Kidney (tissue), 14 donors: ENCODE results near the gene DYNLT3. TPM values are rescaled to one million over a fixed set of nuclear protein-coding genes. Genes with fewer than 3 reads are reported as not detected.
A peak's percentile ranks its signal among the peaks of the same experiment; 100 is the strongest.

Experiments used
- DNase-seq, 5 donors: peaks; one replicate each; pipeline ENCODE4 v3.0.0-alpha.2; 2013 to 2020
- FAIRE-seq: peaks from 2 replicates; lab custom pipeline; 2012; peaks lifted over from hg19 to GRCh38; lab: Jason Lieb, UNC
- H3K27ac ChIP-seq, 2 donors: one replicate each; pipeline ENCODE4 v1.7.0; 2013; ENCODE audit warnings: low read depth in 2 of 2, low read length in 2 of 2, inconsistent platforms in 1 of 2
- H3K27me3 ChIP-seq: one replicate; pipeline ENCODE4 v1.7.1; 2013; ENCODE audit warnings: low read length, inconsistent platforms; ENCODE audit not compliant: control insufficient read depth, insufficient read depth
- H3K36me3 ChIP-seq, 3 donors: one replicate each; pipeline versions ENCODE4 v1.7.0 to v1.7.1; 2013; ENCODE audit warnings: low read length in 3 of 3, control low read depth in 1 of 3, inconsistent platforms in 1 of 3; ENCODE audit not compliant: insufficient read depth in 3 of 3, control insufficient read depth in 2 of 3
- H3K4me1 ChIP-seq, 3 donors: one replicate each; pipeline versions ENCODE4 v1.7.0 to v1.7.1; 2013; ENCODE audit warnings: low read length in 3 of 3, inconsistent platforms in 1 of 3, low read depth in 1 of 3; ENCODE audit not compliant: control insufficient read depth in 2 of 3, insufficient read depth in 2 of 3
- H3K4me3 ChIP-seq, 3 donors: one replicate each; pipeline versions ENCODE4 v1.7.0 to v1.8.1; 2013; ENCODE audit warnings: low read length in 3 of 3, control low read depth in 1 of 3, inconsistent platforms in 1 of 3
- H3K9ac ChIP-seq, 3 donors: one replicate each; pipeline versions ENCODE4 v1.7.0 to v1.7.1; 2013; ENCODE audit warnings: low read length in 3 of 3, control low read depth in 1 of 3, inconsistent platforms in 1 of 3
- H3K9me3 ChIP-seq, 3 donors: one replicate each; pipeline versions ENCODE4 v1.7.0 to v1.7.1; 2013; ENCODE audit warnings: low read length in 3 of 3, control low read depth in 1 of 3, inconsistent platforms in 1 of 3; ENCODE audit not compliant: control insufficient read depth in 2 of 3, insufficient read depth in 1 of 3
- intact Hi-C: fragments of 100-400 bp; cut with DNase I; formaldehyde crosslinking; loops from one replicate; pipeline ENCODE4 v1.11.1; 2022
- polyA plus RNA-seq: library from polyadenylated mRNA; stranded (reverse); fragments of 350-450 nt; fragmentation: Illumina TruSeq; extraction: RNeasy Lipid Tissue Mini Kit (QIAGEN cat#74804); gene quantifications from one replicate; pipeline ENCODE4 v1.2.3, GENCODE V29; 2014; ENCODE audit warnings: low read depth, low replicate concordance; ENCODE audit not compliant: insufficient read depth
- total RNA-seq: library from RNA; stranded (reverse); fragmentation: NEBNext Ultra II Directional; extraction: Animal tissue kit (Norgen Biotek cat#: 25700); gene quantifications from one replicate; pipeline ENCODE4 v1.2.1, GENCODE V29; 2021
- TF ChIP-seq, protein P1 (sequence below): IDR thresholded peaks from 3 replicates; pipeline ENCODE4 v1.5.1; 2012; ENCODE audit warnings: mild to moderate bottlenecking, moderate library complexity, borderline replicate concordance; ENCODE audit not compliant: insufficient read depth; ENCODE audit errors: extremely low read depth
- donor health status: control.
- donor health status: control.
- donor health status: control.
- donor health status: control.
- donor health status: control.
- donor health status: DM: yes; HTN: yes; CAD: no.
- donor health status: Normal renal cell carcinoma (clear cell type).

The DYNLT3 gene
- total and polyA plus RNA-seq, 2 donors from 2014 or later: 30.7 to 40.5 TPM

DNA sequence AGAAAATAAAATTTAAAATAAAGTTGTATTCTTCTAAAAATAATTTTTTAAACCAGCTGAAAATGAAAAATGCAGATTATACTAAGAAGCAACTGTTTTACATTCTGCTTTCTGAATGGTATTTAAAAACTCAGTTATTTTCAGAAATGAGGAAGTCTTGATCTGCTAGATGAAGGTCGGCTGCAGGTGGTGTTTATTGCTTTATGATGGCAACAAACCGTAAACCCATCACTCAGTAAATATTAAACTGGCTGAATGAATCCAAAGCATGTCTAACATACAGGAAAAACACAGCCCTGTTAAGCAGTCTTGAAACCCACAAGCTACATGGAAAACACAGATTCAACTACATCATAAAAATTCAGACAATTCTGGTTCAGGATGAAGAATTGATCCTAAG, 29.3 kb downstream of the DYNLT3 start:
- H3K4me1 ChIP-seq: no peaks in the 10 kb centered on the region
- no peak for DNase-seq
- no peak overlapping the region for H3K9ac ChIP-seq
- intact Hi-C loops: loop anchor here (10.0 kb wide), 1 partner anchor 63 kb away; no protein-coding TSS in a partner anchor
- no peak overlapping the region for H3K4me3 ChIP-seq
- H3K27ac ChIP-seq: no peak overlapping the region
- H3K36me3 ChIP-seq: no peaks in the 10 kb centered on the region
- TF ChIP-seq, protein P1, sequence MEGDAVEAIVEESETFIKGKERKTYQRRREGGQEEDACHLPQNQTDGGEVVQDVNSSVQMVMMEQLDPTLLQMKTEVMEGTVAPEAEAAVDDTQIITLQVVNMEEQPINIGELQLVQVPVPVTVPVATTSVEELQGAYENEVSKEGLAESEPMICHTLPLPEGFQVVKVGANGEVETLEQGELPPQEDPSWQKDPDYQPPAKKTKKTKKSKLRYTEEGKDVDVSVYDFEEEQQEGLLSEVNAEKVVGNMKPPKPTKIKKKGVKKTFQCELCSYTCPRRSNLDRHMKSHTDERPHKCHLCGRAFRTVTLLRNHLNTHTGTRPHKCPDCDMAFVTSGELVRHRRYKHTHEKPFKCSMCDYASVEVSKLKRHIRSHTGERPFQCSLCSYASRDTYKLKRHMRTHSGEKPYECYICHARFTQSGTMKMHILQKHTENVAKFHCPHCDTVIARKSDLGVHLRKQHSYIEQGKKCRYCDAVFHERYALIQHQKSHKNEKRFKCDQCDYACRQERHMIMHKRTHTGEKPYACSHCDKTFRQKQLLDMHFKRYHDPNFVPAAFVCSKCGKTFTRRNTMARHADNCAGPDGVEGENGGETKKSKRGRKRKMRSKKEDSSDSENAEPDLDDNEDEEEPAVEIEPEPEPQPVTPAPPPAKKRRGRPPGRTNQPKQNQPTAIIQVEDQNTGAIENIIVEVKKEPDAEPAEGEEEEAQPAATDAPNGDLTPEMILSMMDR: no peak
- peak; percentile 76 for FAIRE-seq
- peaks cover 7% of the 10 kb centered on the region for H3K27me3 ChIP-seq
- H3K9me3 ChIP-seq: no peaks in the 10 kb centered on the region

DNA sequence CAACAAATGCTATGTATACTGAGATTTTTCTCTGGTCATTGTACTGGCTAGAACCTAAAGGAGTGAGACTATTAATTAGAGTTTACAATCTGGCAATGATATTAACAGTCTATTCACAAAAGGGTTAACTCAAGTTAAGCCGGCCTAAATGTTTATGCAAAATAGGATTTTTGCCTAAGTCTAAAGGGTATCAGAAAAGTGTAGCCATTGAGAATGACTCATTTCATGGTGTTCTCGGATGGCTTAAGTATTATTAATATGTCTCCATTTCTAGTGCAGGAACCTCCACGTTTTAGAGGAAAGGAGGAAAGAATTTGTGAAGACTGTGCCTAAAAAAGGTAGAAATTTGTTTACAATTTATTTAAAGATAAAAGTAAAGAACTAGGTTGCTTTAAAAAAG, 29.8 kb downstream of the DYNLT3 start:
- Histone ChIP-seq H3K27ac (no peak overlapping the region), H3K4me1 (no peaks in the 10 kb centered on the region), H3K9me3 (no peaks in the 10 kb centered on the region), H3K27me3 (peaks cover 7% of the 10 kb centered on the region), H3K36me3 (no peaks in the 10 kb centered on the region), H3K4me3 (no peak overlapping the region), H3K9ac (no peak overlapping the region)
- TF ChIP-seq, protein P1: no peak
- no peak for FAIRE-seq
- intact Hi-C loops: loop anchor here (10.0 kb wide), 1 partner anchor 63 kb away; no protein-coding TSS in a partner anchor
- no peak for DNase-seq

DNA sequence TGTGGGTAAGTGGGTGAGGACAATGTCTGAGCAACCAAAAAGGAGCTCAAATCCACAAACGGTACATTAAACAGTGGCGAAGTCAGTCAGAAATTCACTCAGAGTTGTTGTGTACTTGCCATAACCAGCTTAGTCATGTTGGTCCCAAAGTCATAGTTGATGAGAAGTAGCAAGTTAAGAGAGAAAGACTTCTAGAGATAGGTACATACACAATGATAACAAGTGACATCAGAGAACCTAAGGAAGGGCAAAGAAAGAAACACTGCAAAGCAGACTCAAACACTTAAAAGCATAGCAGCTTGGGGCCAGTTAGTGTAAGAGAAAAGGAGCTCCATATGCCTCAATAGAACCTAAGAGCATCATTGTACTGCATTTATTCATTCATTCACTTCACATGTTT, 30.2 kb downstream of the DYNLT3 start:
- peaks cover 7% of the 10 kb centered on the region for H3K27me3 ChIP-seq
- FAIRE-seq: no peak

More for the DNA sequence above, 30.2 kb downstream of the DYNLT3 start:
- no peaks in the 10 kb centered on the region for H3K36me3 ChIP-seq
- TF ChIP-seq, protein P1: no peak
- H3K4me1 ChIP-seq: no peaks in the 10 kb centered on the region
- no peaks in the 10 kb centered on the region for H3K9me3 ChIP-seq
- DNase-seq: no peak
- no peak overlapping the region for H3K27ac ChIP-seq
- intact Hi-C loops: loop anchor here (10.0 kb wide), 1 partner anchor 62 kb away; no protein-coding TSS in a partner anchor
- no peak overlapping the region for H3K4me3 ChIP-seq
- no peak overlapping the region for H3K9ac ChIP-seq
